ENCODE measurements around the gene LGALS3.

The LGALS3 gene

DNA sequence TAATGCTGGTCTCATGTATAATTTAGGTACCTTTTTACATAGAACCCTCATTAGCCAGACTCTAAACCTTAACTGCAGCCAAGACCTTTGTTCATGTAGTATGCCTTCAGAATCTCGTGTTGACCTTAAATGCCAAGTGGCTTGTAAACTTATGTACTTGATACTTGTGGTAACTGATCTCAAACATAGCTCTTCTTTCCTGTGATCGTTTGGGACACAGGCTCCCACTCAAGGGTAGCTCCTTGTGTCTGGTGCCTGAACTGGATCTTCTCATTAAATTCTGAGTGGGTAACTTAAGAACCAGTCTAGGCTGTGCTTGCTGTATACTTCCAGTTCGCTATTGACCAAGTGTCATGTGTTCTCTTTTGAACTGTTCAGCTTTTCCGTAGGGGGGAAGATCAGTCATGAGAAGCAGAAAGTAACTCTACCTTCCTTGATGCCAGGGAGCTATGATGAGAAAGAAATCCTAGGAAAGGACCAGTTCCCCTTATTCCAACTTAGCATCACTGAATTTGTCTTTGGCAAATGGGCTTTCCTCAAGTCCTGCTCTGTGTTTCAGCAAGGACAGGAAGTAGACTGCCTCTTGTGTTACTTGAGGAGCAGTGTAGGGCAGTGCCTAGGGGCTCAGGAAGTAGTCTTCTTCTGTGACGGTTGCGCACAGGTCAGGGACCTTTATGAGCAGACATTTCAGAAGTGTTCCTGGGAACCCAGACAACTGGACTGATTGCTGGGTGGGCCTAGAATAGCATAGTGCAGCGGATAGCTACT lies 2.5 kb downstream of the LGALS3 start:
- DNase-seq (ENCODE audit: low read depth in 2 of 2), result no peak

DNA sequence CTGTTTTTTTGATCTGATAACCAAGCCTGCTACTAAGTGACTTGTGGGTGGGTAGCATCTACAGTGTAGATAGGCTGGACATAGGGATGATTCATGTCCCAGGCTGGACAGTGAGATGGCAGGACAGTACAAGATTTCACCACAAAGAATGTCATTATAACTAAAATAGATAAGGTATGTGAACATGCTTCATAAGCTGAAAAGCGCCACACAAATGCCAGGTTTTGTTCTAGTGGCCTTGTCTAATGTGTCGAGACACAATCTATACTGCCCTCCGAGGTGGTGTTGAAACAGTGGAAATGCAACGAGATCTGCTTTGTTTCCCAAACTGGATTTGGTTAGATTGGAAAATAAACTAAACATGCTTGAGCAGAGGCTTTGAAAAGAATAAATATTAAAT lies 4.4 kb downstream of the LGALS3 start:
- DNase-seq (ENCODE audit: low read depth in 2 of 2), result no peak

DNA sequence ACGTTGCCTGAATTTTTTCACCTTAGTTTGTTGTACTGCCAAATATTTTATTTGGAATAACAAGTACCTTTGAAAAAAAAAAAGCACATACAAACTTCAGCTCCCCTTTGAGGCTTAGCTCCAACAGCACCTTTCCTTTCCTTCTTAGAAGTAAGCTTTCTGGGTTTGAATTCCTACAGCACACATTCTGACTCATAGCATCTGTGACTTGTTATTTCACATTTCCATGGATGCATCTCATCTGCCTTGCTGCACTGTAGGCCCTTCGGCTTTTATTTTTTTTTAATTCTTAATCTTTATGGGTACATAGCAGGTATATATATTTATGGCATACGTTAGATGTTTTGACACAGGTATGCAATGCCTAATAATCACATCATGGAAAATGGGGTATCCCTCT lies 7.2 kb downstream of the LGALS3 start:
- DNase-seq (ENCODE audit: low read depth in 2 of 2), result no peak

- DNase-seq (ENCODE audit: low read depth in 2 of 2), result no peak
Observed at GRCh38 chr14:55136885-55137786, 8.1 kb downstream of the LGALS3 start.

DNA sequence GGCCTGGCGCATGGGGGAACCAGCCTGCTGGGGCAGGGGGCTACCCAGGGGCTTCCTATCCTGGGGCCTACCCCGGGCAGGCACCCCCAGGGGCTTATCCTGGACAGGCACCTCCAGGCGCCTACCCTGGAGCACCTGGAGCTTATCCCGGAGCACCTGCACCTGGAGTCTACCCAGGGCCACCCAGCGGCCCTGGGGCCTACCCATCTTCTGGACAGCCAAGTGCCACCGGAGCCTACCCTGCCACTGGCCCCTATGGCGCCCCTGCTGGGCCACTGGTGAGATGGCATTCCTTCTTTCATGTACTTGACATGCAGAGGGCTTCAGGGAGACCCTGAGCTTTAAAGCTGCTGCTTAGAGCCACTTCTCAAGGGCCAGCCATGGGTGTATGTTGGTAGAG lies 9.0 kb downstream of the LGALS3 start:
- no peak for DNase-seq (ENCODE audit: low read depth in 2 of 2)

- DNase-seq (ENCODE audit: low read depth in 2 of 2), result no peak
Observed at GRCh38 chr14:55139141-55139540, 10.1 kb downstream of the LGALS3 start.

DNA sequence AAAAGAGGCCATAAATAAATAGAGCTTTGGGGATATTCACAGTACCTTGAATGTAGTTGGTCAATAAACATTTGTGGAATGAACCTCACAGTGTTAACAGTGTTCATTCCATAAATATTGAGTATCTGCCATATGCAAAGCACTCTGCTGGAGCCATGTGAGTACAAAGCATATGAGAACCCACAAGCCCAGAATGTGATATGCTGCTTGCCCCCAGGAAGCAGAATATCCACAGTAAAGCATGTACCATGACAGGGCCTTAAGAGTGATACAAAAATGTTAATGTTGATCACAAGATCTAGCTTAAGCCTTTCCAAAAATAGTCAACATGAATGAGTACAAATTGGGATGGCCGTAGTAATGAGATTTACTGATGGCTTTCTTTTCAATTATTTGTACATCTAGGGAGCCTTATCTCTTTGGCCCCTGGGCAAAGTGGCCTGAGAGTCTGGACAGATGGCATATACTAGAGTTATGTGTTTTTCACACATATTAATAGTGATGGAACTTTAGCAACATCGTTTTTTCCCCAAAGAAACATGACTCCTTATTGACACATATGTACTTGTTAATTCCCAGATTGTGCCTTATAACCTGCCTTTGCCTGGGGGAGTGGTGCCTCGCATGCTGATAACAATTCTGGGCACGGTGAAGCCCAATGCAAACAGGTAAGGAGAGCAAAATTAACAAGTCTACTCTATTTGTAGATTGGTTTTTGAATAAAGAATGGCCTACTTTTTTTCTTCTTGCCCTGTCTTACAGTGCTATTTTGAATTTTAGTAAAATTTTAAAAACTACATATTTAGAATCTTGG lies 10.9 kb downstream of the LGALS3 start:
- DNase-seq (ENCODE audit: low read depth in 2 of 2), result no peak

- no peak for DNase-seq (ENCODE audit: low read depth in 2 of 2)
Observed at GRCh38 chr14:55141825-55142224, 12.8 kb downstream of the LGALS3 start.

GRCh38 chr14:55142466-55142865 lies 13.4 kb downstream of the LGALS3 start:
- DNase-seq (ENCODE audit: low read depth in 2 of 2), result no peak

DNA sequence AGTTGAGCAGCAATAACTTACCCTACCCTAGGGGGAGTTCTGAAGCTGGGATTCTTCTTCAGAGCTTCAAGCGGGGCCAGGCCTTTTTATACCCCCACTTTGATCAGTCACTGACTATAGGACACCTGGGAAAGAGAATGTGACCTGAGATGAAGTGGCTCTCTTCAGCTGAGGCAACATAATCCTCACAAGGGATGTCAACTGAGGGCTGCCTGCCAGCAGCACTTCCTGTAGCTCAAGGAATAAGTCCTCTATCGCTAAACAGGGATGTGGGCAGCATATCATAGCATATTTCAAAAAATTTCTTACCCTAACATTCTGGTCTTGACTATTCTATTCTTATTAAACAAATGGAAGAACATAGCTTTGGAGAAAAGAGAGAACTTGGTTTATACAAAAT lies 17.4 kb downstream of the LGALS3 start:
- no peak for DNase-seq (ENCODE audit: low read depth in 2 of 2)

DNA sequence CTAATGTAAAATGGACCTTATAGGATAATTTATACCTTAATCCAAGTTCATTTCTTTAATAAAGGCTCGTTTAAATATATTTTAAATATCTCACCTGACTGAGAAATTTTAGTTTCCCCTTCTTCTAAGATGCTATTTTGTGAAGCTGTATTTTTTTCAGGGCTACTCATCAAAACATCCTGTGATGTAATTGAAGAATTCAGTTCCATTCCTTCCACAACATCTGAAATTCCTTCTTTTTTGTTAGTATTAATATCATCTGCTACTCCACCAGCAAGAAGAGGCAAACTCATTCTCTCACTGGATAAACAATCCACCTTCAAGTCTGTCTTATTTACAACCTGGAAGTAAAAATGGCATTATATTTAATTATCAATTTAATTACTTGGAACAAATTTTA lies 22.5 kb downstream of the LGALS3 start:
- DNase-seq (ENCODE audit: low read depth in 2 of 2), result no peak

GRCh38 chr14:55152052-55152753 lies 23.2 kb downstream of the LGALS3 start:
- no peak for DNase-seq (ENCODE audit: low read depth in 2 of 2)

DNA sequence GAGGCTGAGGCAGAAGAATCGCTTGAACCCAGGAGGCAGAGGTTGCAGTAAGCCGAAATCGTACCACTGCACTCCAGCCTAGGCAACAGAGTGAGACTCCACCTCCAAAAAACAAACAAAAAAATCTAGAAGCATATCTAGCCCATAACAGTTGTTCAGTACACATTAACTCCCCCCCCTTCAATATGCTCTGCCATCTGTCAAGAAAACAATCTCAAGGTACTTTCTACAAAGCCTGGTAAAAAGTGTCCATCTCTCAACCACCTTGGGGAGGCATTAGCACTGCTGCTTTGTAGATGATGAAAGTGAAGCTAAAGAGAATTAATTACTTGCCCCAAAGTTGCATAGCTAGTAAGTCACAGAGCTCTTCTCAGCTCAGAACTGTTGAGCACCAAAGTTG lies 24.9 kb downstream of the LGALS3 start:
- DNase-seq (ENCODE audit: low read depth in 2 of 2), result no peak

DNA sequence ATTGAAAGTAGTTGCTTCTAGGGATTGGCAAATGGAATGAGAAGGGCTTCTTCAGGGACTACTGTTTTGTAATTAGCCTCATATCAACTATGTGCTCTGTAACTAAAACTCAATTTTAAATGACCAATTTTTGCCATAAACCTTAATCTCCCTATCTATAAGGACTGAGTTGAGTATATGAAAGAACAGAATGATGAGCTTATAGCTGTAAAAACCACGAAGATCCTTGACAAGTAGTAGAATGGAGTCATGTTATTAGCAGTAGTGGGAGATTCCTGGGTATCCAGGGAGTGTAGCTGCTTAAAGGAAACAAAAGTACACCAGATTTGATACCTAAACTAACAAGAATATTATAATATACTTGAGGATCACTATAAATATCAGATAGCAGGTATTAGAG lies 28.0 kb downstream of the LGALS3 start:
- no peak for DNase-seq (ENCODE audit: low read depth in 2 of 2)

DNA sequence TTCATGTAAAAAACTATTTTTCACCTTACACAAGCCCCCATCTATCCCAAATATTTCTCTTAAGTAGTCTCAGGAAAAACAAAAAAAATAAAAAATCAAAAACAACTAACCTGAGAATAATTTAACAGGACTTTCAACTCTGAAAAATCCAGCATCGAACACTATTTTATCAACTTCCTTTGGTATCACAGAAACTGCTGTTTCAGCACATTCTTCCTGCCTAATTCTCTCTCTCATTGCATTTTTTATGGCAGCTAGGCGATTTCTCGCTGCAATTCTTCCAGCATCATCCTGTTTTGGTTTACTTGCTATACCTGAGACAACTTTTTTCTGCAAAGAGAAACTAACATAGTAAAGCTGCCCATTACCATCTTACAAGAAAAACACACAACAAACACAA lies 29.4 kb downstream of the LGALS3 start:
- DNase-seq (ENCODE audit: low read depth in 2 of 2), result no peak

GRCh38 chr14:55160989-55161388 lies 31.9 kb downstream of the LGALS3 start:
- no peak for DNase-seq (ENCODE audit: low read depth in 2 of 2)

GRCh38 chr14:55170526-55170925 lies 41.5 kb downstream of the LGALS3 start:
- DNase-seq (ENCODE audit: low read depth in 2 of 2), result no peak

- no peak for DNase-seq (ENCODE audit: low read depth in 2 of 2)
Observed at GRCh38 chr14:55180006-55180405, 51.0 kb downstream of the LGALS3 start.

- no peak for DNase-seq (ENCODE audit: low read depth in 2 of 2)
Observed at GRCh38 chr14:55180434-55180833, 51.4 kb downstream of the LGALS3 start.

GRCh38 chr14:55188686-55189295 lies 59.7 kb downstream of the LGALS3 start:
- no peak for DNase-seq (ENCODE audit: low read depth in 2 of 2)

GRCh38 chr14:55190906-55191202 lies 61.8 kb downstream of the LGALS3 start:
- no peak for DNase-seq (ENCODE audit: low read depth in 2 of 2)
